Measurements from ENCODE around the gene PPIE.
A peak's percentile ranks its signal among the peaks of the same experiment; 100 is the strongest.
"Not testable (repeated sequence)": the region's sequence is repeated elsewhere in the genome, so short reads cannot be mapped to it uniquely, and the experiment has no call there.

Gene PPIE

GRCh38 chr1:39787468-39787867, 48.8 kb downstream of the PPIE start:
- DNase-seq (ENCODE audit: insufficient read length, low spot score) (no peak), FAIRE-seq (no peak)
- TF ChIP-seq CTCF (IDR thresholded peaks at IDR 0.05; ENCODE audit: insufficient read depth, missing control alignments), result no peak

GRCh38 chr1:39787964-39788363, 49.3 kb downstream of the PPIE start:
- not testable (repeated sequence) for FAIRE-seq; DNase-seq (ENCODE audit: insufficient read length, low spot score)

GRCh38 chr1:39788426-39788757, 49.7 kb downstream of the PPIE start:
- TF ChIP-seq CTCF (IDR thresholded peaks at IDR 0.05; ENCODE audit: insufficient read depth, missing control alignments), result no peak
- FAIRE-seq (no peak), DNase-seq (ENCODE audit: insufficient read length, low spot score) (no peak)

- peak; percentile 81 for DNase-seq (ENCODE audit: insufficient read length, low spot score)
- no peak for TF ChIP-seq CTCF (IDR thresholded peaks at IDR 0.05; ENCODE audit: insufficient read depth, missing control alignments)
- no peak for FAIRE-seq
Observed at GRCh38 chr1:39788758-39789570, 50.3 kb downstream of the PPIE start, which contains the start of gene BMP8B. TSS of gene BMP8B (minus strand) at chr1:39788865. CDS start at chr1:39788485, 380 bp downstream.

GRCh38 chr1:39789571-39790110, 51.0 kb downstream of the PPIE start:
- no peak for TF ChIP-seq CTCF (IDR thresholded peaks at IDR 0.05; ENCODE audit: insufficient read depth, missing control alignments)
- FAIRE-seq (no peak), DNase-seq (ENCODE audit: insufficient read length, low spot score) (no peak)

- DNase-seq (ENCODE audit: insufficient read length, low spot score), result no peak
- no peak for FAIRE-seq
- TF ChIP-seq CTCF (IDR thresholded peaks at IDR 0.05; ENCODE audit: insufficient read depth, missing control alignments), result no peak
Observed at GRCh38 chr1:39791838-39792237, 53.2 kb downstream of the PPIE start.

- DNase-seq (ENCODE audit: insufficient read length, low spot score), result no peak
- TF ChIP-seq CTCF (IDR thresholded peaks at IDR 0.05; ENCODE audit: insufficient read depth, missing control alignments), result no peak
- FAIRE-seq, result no peak
Observed at GRCh38 chr1:39795651-39796050, 57.0 kb downstream of the PPIE start.

GRCh38 chr1:39798859-39799769, 60.4 kb downstream of the PPIE start:
- not testable (repeated sequence) for FAIRE-seq; DNase-seq (ENCODE audit: insufficient read length, low spot score)
